Mucosa of stomach (tissue), 1 donor: Measurements from ENCODE around the gene USP47.

Experiments
- H3K27me3 ChIP-seq: one replicate; pipeline ENCODE4 v1.7.0; 2013; ENCODE audit warnings: mild to moderate bottlenecking, low read length; ENCODE audit not compliant: control insufficient read depth, insufficient read depth
- H3K36me3 ChIP-seq: one replicate; pipeline ENCODE4 v1.7.0; 2013; ENCODE audit warnings: low read length; ENCODE audit not compliant: control insufficient read depth, insufficient read depth
- H3K4me1 ChIP-seq: one replicate; pipeline ENCODE4 v1.7.0; 2013; ENCODE audit warnings: mild to moderate bottlenecking, low read length; ENCODE audit not compliant: control insufficient read depth, insufficient read depth
- H3K4me3 ChIP-seq: one replicate; pipeline ENCODE4 v1.7.0; 2013; ENCODE audit warnings: low read length
- H3K9ac ChIP-seq: one replicate; pipeline ENCODE4 v1.7.0; 2013; ENCODE audit warnings: mild to moderate bottlenecking, low read length, moderate library complexity
- H3K9me3 ChIP-seq: one replicate; pipeline ENCODE4 v1.7.0; 2013; ENCODE audit warnings: mild to moderate bottlenecking, low read length, moderate library complexity; ENCODE audit not compliant: control insufficient read depth
- donor health status: Pancreatic carcinoma.

USP47 gene

DNA sequence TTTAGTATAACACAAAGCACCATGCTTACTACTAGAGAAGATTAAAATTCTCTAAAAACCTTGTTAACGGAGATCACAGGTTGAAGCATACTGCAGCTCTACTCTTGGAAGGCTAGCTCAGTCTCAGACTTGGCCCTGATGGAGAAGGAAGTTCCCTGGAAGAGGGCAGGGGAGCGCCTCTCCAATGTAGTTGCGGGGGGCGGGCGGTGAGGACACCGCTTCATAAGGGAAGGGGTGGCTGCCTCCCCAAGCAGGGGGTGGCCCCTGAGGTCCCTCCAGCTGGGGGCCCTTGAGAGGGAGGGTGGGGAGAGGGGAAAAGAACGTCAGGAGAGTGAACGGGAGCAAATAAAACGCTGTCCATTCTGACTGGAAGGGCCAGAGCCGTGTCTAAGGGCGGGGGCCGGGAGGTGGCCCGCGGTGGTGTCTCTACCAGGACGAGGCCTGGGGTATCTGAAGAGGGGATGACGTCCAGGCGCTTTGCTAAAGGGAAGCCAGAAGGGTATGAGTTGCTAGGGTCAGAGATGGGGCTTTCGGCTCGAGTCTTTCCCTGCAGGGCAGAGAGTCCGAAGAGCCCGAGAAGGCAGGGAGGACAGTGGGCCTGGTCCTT is 553 bp upstream of the USP47 start:
- Histone ChIP-seq H3K9me3 (no peaks in the 10 kb centered on the region), H3K9ac (peak overlapping the region; percentile 98), H3K36me3 (no peaks in the 10 kb centered on the region), H3K27me3 (no peaks in the 10 kb centered on the region), H3K4me3 (peak overlapping the region; percentile 88), H3K4me1 (peaks cover 28% of the 10 kb centered on the region)

DNA sequence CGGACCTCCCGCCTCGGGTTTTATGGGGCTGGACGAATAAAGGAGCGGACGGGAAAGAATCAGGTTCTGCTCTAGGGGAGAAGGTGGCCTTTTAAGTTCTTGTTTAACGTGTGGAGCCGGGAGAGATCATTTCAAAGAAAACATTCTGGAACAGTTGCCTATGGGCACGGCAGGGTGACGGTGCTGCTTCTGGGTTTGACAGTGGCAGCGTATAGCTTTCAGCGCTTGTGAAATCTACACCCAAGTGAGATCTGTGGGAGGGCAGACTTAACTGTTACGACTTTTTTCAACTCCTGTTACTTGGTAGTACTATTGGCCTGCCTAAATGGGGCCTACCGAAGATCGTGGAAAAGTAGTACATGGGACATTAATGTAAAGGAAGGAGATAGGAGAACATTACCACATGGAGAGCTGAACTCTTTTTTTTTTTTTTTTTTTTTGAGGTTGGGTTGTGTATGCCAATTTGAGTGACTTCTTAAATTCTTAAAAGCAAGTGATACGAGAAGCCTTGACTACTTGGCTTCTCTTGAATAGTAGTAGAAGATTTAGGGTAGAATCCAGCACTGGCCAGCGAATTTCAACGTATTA is 743 bp downstream of the USP47 start:
- H3K4me3 ChIP-seq = peak overlapping the region; percentile 88
- no peaks in the 10 kb centered on the region for H3K36me3 ChIP-seq
- peaks cover 28% of the 10 kb centered on the region for H3K4me1 ChIP-seq
- no peaks in the 10 kb centered on the region for H3K27me3 ChIP-seq
- peak overlapping the region; percentile 98 for H3K9ac ChIP-seq
- H3K9me3 ChIP-seq = no peaks in the 10 kb centered on the region

DNA sequence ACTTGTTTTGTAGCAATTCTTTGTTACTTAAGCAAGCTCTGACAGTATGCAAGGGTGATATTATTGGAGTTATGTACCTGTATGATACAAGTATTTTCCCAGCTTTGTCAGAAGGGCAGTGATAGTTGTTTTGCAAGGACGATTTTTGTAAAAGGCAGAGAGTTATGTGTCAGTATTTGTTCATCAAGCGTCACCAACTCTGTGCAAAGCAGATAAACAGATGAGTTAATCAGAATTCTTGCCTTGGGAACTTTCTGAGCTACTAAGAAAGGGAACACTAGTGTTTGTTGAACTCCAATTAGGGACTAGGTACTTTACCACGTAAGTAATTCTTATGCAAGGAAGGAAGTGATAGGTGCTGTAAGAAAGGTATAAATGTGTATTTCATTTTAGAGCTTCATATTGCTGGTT is 1.4 kb downstream of the USP47 start:
- H3K4me3 ChIP-seq = peak overlapping the region; percentile 88
- peaks cover 28% of the 10 kb centered on the region for H3K4me1 ChIP-seq
- H3K9ac ChIP-seq = peak overlapping the region; percentile 98
- H3K36me3 ChIP-seq = no peaks in the 10 kb centered on the region
- no peaks in the 10 kb centered on the region for H3K27me3 ChIP-seq
- H3K9me3 ChIP-seq = no peaks in the 10 kb centered on the region

DNA sequence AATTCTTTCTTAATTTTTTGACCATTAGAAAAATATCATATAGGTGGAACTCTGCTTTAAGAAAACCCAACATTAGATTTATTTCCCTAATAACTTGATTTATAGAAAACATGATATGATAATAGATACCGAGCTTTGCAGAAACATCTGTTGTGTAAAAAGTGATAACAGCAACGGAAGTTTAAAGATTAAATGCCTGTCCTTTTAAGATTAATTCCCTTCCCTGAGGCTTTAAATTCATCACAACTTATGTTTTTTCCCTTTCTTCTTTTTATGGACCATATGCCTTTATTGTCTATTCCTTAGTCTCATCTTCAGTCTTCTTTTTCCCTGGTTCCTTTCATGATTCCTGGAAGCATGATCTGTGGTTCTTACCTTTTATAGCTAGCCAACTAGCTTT is 1.9 kb downstream of the USP47 start:
- H3K4me3 ChIP-seq = peak overlapping the region; percentile 88
- H3K4me1 ChIP-seq = peaks cover 28% of the 10 kb centered on the region
- no peaks in the 10 kb centered on the region for H3K9me3 ChIP-seq
- H3K9ac ChIP-seq = peak overlapping the region; percentile 98
- no peaks in the 10 kb centered on the region for H3K27me3 ChIP-seq
- no peaks in the 10 kb centered on the region for H3K36me3 ChIP-seq

DNA sequence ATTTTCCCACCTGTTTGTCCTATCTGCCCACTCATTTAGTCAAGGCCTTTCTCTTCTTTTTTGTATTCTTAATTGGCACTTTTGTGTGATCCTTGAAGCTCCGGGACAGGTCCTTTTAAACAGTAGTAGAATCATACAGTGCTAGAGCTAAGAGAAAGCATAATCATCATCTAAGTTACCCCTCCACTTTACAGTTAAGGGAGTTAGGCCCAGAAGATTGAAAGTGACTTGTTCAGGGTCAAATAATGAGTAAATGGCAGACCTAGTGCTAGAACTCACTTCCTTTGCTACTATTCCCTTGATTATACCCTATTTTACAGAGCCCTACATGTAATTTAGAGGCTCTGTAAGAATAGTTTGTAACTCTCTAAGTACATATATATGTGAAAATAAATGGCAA is 2.5 kb downstream of the USP47 start:
- Histone ChIP-seq H3K4me3 (no peak overlapping the region), H3K4me1 (peaks cover 29% of the 10 kb centered on the region), H3K9ac (peak overlapping the region; percentile 98), H3K27me3 (no peaks in the 10 kb centered on the region), H3K36me3 (no peaks in the 10 kb centered on the region), H3K9me3 (no peaks in the 10 kb centered on the region)

DNA sequence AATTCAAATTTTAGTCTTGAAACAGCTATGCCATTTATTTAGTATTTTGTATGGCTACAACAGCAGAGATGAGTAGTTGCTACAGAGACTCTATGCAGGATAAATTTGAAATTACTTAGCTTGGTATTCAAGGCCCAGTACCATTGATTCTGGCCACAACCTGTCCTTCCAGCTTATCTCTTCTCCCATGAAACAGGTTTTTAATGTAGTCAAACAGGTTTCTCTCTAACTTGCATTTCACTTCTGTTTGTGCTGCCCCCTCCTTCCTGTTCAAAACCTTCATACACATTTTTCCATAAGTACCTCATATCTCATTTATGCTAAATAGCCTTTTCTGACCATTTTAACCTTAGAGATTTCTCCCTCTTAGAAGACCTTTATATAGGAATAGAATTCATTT is 3.3 kb downstream of the USP47 start:
- H3K4me3 ChIP-seq = no peak overlapping the region
- peaks cover 34% of the 10 kb centered on the region for H3K4me1 ChIP-seq
- H3K36me3 ChIP-seq = no peaks in the 10 kb centered on the region
- no peak overlapping the region for H3K9ac ChIP-seq
- H3K27me3 ChIP-seq = no peaks in the 10 kb centered on the region
- H3K9me3 ChIP-seq = no peaks in the 10 kb centered on the region

DNA sequence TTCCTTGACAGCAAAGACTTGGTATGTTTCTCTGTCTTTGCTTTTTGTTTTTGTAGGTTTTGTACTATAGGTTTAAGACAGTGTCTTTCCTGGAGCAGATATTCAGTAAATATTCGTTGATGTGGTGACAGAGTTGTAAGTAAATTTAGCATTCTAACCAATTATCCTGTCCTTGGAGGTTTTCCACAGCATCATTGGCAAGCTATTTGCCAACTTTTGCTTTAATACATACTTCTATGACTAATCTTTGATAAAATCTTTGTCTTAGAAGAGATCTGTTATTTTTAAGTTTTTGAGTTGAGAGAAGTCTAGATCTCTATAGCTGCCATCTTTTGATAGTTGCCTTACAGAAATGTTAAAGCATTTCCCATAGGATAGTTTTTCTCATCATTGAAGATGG is 3.8 kb downstream of the USP47 start:
- H3K36me3 ChIP-seq = no peaks in the 10 kb centered on the region
- H3K4me1 ChIP-seq = peaks cover 34% of the 10 kb centered on the region
- no peak overlapping the region for H3K4me3 ChIP-seq
- no peaks in the 10 kb centered on the region for H3K9me3 ChIP-seq
- no peaks in the 10 kb centered on the region for H3K27me3 ChIP-seq
- H3K9ac ChIP-seq = no peak overlapping the region

DNA sequence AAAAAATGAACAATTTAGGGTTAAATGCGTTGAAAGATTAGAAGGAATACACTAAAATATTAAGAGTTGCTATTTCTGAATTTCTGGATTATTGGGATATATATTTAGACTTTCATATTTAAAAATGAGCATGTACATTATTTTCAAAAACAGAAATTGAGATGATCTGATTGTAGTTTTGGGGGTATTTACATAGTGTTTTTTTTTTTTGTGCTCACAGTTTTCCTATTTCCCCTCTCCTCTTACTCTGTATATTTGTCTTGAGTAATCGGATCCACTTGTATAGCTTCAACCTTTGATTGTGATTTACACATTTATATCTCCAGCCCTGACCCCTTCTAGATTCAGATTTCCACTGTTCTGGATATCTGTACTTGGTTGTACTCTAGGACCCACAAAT is 5.3 kb downstream of the USP47 start:
- H3K36me3 ChIP-seq = no peaks in the 10 kb centered on the region
- peaks cover 29% of the 10 kb centered on the region for H3K4me1 ChIP-seq
- H3K9ac ChIP-seq = no peak overlapping the region
- no peaks in the 10 kb centered on the region for H3K27me3 ChIP-seq
- H3K4me3 ChIP-seq = no peak overlapping the region
- H3K9me3 ChIP-seq = no peaks in the 10 kb centered on the region

DNA sequence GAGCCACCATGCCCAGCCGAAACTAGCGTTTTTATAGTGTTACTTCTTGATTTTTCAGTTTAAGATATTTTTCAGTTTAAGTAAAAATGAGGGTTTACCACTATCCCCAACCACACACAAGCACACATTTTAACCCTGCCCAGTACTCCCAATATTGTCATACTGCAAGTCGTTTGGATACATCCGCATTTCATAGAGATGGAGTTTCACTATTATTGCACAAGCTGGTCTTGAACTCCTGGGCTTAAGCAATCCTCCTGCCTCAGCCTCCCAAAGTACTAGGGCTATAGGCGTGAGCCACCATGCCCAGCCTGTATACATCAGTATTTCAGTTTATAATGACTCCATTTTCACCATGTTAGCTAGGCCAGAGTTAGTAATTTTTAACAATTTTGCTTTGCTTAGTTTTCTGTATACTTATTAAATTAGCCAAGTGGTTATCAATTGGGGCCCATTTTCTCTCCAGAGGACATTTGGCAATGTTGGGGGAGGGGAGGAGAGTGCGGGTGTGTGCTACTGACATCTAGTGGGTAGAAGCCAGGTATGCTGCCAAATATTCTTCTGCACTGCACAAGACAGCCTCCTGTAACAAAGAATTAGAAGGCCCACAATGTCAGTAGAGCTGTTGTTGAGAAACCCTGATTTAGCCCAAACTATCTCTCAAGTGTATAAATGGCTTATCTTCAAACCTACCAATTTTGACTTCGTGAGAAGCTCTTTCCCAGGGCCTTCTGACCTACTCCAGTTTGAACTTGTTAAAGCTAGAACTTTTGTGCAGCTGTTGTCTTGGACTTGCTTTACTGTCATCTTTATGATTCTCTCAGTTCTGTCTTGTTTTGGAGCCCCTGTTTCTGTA is 7.3 kb downstream of the USP47 start:
- no peak overlapping the region for H3K4me3 ChIP-seq
- H3K36me3 ChIP-seq = no peaks in the 10 kb centered on the region
- no peaks in the 10 kb centered on the region for H3K9me3 ChIP-seq
- peaks cover 22% of the 10 kb centered on the region for H3K4me1 ChIP-seq
- no peak overlapping the region for H3K9ac ChIP-seq
- H3K27me3 ChIP-seq = no peaks in the 10 kb centered on the region

DNA sequence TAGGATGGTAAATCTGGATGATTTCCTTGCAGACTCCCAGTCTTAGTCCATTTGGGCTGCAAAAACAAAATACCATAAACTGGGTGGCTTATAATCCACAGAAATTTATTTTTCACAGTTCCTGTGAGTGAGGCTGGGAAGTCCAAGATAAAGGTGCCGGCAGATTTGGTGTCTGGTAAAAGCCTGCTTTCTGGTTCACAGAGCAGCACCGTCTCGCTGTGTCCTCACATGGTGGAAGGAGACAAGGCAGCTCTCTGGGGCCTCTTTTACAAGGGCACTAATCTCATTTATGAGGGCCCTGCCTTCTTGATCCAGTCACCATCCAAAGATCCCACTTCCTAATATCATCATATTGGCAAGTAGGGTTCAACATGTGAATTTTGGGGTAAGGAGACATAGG is 8.9 kb downstream of the USP47 start:
- Histone ChIP-seq H3K9ac (no peak overlapping the region), H3K4me1 (peaks cover 7% of the 10 kb centered on the region), H3K9me3 (no peaks in the 10 kb centered on the region), H3K36me3 (no peaks in the 10 kb centered on the region), H3K4me3 (no peak overlapping the region), H3K27me3 (no peaks in the 10 kb centered on the region)

DNA sequence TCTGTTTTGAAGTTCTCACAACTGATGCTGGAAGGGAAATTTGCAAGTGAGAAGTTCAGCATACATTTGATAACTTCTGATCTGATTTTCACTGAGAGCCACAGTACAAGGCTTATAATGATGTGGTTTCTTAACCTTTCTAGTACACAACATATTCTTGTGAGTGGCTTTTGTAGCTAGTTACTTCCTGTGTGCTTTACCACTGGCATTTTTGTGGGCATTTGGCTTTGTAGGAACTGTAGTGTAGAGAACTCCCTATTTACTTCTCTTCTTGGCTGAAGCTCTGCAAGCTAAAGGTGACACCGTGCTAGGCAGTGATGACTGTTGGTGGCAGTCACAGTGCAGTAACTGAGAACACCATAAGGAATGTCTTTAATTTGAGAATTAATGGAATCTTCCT is 14.9 kb downstream of the USP47 start:
- no peaks in the 10 kb centered on the region for H3K27me3 ChIP-seq
- no peak overlapping the region for H3K9ac ChIP-seq
- no peaks in the 10 kb centered on the region for H3K9me3 ChIP-seq
- peaks cover 18% of the 10 kb centered on the region for H3K4me1 ChIP-seq
- H3K4me3 ChIP-seq = no peak overlapping the region
- H3K36me3 ChIP-seq = no peaks in the 10 kb centered on the region

DNA sequence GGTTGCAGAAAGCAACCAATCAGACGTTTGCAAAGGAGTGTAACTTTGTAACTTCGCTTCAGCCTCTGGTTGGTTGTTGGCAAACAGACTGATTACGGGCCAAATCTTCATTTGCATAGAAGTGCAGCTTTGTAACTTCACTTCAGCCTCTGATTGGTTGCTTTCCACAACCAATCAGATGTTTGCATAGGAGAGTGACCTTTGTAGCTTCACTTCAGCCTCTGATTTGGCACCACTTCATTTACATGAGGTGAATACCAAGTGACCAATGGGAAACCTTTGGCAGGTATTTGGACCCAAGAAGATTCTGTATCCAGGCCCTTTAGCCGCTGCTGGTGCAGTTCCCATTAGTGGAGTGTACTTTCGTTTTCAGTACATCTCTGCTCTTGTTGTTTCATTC is 16.0 kb downstream of the USP47 start:
- Histone ChIP-seq H3K4me1 (peaks cover 18% of the 10 kb centered on the region), H3K27me3 (no peaks in the 10 kb centered on the region), H3K4me3 (no peak overlapping the region), H3K36me3 (no peaks in the 10 kb centered on the region), H3K9me3 (no peaks in the 10 kb centered on the region), H3K9ac (no peak overlapping the region)
